KMS-11 (cell line): ENCODE measurements around the gene PARL.

Experiments used
- H2AFZ ChIP-seq: fragments of 200-600 bp; sonication (generic); 2 replicates; pipeline ENCODE4 v1.6.1; 2016; ENCODE audit warnings: antibody characterized with exemption, mixed run types, low read depth
- H3K27ac ChIP-seq: fragments of 200-600 bp; sonication (generic); 2 replicates; pipeline ENCODE4 v1.6.1; 2016; ENCODE audit warnings: mild to moderate bottlenecking, mixed run types
- H3K27me3 ChIP-seq: fragments of 200-600 bp; sonication (generic); 2 replicates; pipeline ENCODE4 v1.6.1; 2017; ENCODE audit warnings: mild to moderate bottlenecking, low read depth, mixed run types, moderate library complexity; ENCODE audit not compliant: insufficient read depth
- H3K36me3 ChIP-seq: fragments of 200-600 bp; sonication (generic); 2 replicates; pipeline ENCODE4 v1.6.1; 2017; ENCODE audit warnings: mild to moderate bottlenecking, mixed run types; ENCODE audit not compliant: insufficient read depth
- H3K4me1 ChIP-seq: fragments of 200-600 bp; sonication (generic); 2 replicates; pipeline ENCODE4 v1.6.1; 2016; ENCODE audit warnings: mild to moderate bottlenecking, low read depth, mixed run types; ENCODE audit not compliant: poor library complexity, severe bottlenecking
- H3K4me2 ChIP-seq: fragments of 200-600 bp; sonication (generic); 2 replicates; pipeline ENCODE4 v1.7.0; 2016; ENCODE audit warnings: mild to moderate bottlenecking, mixed run types
- H3K4me3 ChIP-seq: fragments of 200-600 bp; sonication (generic); IDR thresholded peaks from 2 replicates; pipeline ENCODE4 v1.6.1; 2017; ENCODE audit warnings: low read depth, low read length, mixed read lengths; ENCODE audit not compliant: insufficient read depth
- H3K79me2 ChIP-seq: fragments of 200-600 bp; sonication (generic); 2 replicates; pipeline ENCODE4 v1.6.1; 2016; ENCODE audit warnings: low read depth, mixed run types; ENCODE audit not compliant: insufficient read depth
- H3K9ac ChIP-seq: fragments of 200-600 bp; sonication (generic); 2 replicates; pipeline ENCODE4 v1.6.1; 2016; ENCODE audit warnings: mild to moderate bottlenecking, mixed run types
- H4K20me1 ChIP-seq: fragments of 200-600 bp; sonication (generic); 2 replicates; pipeline ENCODE4 v1.6.1; 2016; ENCODE audit warnings: mild to moderate bottlenecking, mixed run types; ENCODE audit not compliant: insufficient read depth
- TF ChIP-seq, protein P1 (sequence below): fragments of 200-600 bp; sonication (generic); conservative IDR thresholded peaks from 2 replicates; pipeline ENCODE4 v1.6.1; 2017; ENCODE audit warnings: low read depth, mild to moderate bottlenecking, antibody characterized with exemption, low read length, moderate library complexity, mixed read lengths

Gene PARL

DNA sequence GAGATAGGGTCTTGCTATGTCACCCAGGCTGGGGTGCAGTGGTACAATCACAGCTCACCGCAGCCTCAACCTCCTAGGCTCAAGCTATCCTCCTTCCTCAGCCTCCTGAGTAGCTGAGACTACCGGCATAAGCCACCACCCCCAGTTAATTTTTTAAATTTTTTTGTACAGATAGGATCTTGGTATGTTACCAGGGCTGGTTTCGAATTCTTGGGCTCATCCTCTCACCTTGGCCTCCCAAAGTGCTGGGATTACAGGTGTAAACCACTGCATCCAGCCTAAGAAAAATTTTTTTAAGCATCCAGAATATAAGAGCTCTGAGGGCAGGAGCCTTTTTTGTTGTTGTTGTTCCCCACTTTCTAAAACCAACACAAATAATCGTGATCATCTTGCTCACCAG lies 44.9 kb downstream of the PARL start:
- Histone ChIP-seq H3K79me2 (no peaks in the 10 kb centered on the region), H3K36me3 (peaks cover 6% of the 10 kb centered on the region; the same call in 1 of the 2 replicates), H3K27ac (no peak overlapping the region), H3K4me3 (no peak overlapping the region), H3K4me2 (no peak overlapping the region), H3K9ac (no peak overlapping the region), H2AFZ (no peak overlapping the region), H3K27me3 (no peaks in the 10 kb centered on the region), H3K4me1 (no peaks in the 10 kb centered on the region), H4K20me1 (no peaks in the 10 kb centered on the region)
- TF ChIP-seq, protein P1, sequence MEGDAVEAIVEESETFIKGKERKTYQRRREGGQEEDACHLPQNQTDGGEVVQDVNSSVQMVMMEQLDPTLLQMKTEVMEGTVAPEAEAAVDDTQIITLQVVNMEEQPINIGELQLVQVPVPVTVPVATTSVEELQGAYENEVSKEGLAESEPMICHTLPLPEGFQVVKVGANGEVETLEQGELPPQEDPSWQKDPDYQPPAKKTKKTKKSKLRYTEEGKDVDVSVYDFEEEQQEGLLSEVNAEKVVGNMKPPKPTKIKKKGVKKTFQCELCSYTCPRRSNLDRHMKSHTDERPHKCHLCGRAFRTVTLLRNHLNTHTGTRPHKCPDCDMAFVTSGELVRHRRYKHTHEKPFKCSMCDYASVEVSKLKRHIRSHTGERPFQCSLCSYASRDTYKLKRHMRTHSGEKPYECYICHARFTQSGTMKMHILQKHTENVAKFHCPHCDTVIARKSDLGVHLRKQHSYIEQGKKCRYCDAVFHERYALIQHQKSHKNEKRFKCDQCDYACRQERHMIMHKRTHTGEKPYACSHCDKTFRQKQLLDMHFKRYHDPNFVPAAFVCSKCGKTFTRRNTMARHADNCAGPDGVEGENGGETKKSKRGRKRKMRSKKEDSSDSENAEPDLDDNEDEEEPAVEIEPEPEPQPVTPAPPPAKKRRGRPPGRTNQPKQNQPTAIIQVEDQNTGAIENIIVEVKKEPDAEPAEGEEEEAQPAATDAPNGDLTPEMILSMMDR: no peak

DNA sequence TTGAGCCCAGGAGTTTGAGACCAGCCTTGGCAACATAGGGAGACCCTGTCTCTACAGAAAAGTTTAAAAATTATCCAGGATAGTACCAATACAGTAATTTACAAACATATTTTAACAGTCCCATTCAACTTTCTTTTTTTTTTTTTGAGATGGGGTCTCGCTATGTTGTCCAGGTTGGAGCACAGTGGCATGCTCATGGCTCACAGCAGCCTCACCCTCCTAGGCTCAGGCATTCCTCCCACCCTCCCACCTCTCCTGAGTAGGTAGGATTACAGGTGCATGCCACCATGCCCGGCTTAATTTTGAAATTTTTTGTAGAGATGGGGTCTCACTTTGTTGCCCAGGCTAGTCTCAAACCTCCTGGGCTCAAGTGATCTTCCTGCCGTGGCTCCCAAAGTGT lies 46.8 kb downstream of the PARL start:
- Histone ChIP-seq H3K9ac (no peak overlapping the region), H3K4me3 (no peak overlapping the region), H3K27me3 (no peaks in the 10 kb centered on the region), H4K20me1 (no peaks in the 10 kb centered on the region), H2AFZ (no peak overlapping the region), H3K79me2 (no peaks in the 10 kb centered on the region), H3K27ac (no peak overlapping the region), H3K36me3 (peaks cover 6% of the 10 kb centered on the region; the same call in 1 of the 2 replicates), H3K4me2 (no peak overlapping the region), H3K4me1 (no peaks in the 10 kb centered on the region)
- TF ChIP-seq, protein P1: no peak

DNA sequence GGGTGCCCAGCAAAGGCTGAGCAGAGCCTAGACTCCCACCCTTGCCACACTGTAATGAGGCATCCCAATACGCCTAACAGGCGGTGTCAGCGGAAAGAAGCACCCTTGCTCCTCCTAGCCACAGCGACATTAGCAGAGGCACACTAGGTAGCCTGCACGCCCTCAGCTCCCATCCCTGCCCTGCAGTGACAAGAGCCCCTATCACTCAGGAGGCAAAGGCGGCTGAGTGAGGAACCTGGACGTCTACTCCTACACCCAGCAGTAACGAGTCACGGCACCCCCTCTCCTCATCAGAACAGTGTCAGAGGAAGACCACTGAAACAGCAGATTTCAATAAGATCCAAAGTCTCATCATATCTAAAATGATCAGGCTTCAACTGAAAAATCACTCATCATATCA lies 47.3 kb downstream of the PARL start:
- no peak overlapping the region for H3K4me3 ChIP-seq
- TF ChIP-seq, protein P1: no peak
- H3K27me3 ChIP-seq: no peaks in the 10 kb centered on the region
- peaks cover 6% of the 10 kb centered on the region; the same call in 1 of the 2 replicates for H3K36me3 ChIP-seq
- no peak overlapping the region for H3K4me2 ChIP-seq
- no peaks in the 10 kb centered on the region for H3K79me2 ChIP-seq
- H2AFZ ChIP-seq: no peak overlapping the region
- H3K4me1 ChIP-seq: no peaks in the 10 kb centered on the region
- H3K27ac ChIP-seq: no peak overlapping the region
- no peaks in the 10 kb centered on the region for H4K20me1 ChIP-seq
- H3K9ac ChIP-seq: no peak overlapping the region

DNA sequence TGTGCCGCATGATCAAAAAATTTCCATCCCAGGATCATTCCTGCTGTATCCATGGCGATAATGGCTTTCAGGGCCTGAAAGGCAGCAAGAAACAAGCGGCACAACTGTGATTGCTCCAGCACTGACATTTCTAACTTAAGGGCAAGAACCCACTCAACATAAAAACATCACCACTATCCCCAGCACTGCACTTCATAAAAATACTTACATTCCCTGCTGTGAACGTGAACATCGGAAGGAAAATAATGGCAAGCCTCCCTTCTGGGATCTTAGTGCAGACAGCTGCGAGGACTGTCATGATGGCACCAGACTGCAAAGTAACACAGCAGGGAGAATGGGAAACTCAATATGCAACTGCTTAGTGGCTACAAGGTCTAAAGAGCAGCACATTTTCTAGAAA lies 51.2 kb downstream of the PARL start:
- H3K79me2 ChIP-seq: no peaks in the 10 kb centered on the region

More for the DNA sequence above, 51.2 kb downstream of the PARL start:
- Histone ChIP-seq H3K27me3 (no peaks in the 10 kb centered on the region), H3K4me3 (no peak overlapping the region), H3K4me2 (no peak overlapping the region), H3K9ac (no peak overlapping the region), H3K4me1 (no peaks in the 10 kb centered on the region), H3K36me3 (no peaks in the 10 kb centered on the region), H3K27ac (no peak overlapping the region), H2AFZ (no peak overlapping the region), H4K20me1 (no peaks in the 10 kb centered on the region)
- TF ChIP-seq, protein P1: no peak
